Osteocyte (in vitro differentiated cells): ENCODE data around the gene APBB1IP. TPM values are rescaled to one million over a fixed set of nuclear protein-coding genes. Genes with fewer than 3 reads are reported as not detected.

Experiments used
- DNase-seq: peaks from one replicate; pipeline ENCODE4 v3.0.0; 2021; ENCODE audit warnings: mixed read lengths; ENCODE audit not compliant: unreplicated experiment; ENCODE audit errors: extremely low spot score
- H3K27ac Mint-ChIP-seq: one replicate; pipeline ENCODE4 v1.8.0; 2021; ENCODE audit warnings: mild to moderate bottlenecking, mixed read lengths; ENCODE audit not compliant: unreplicated experiment
- H3K27me3 Mint-ChIP-seq: one replicate; pipeline ENCODE4 v1.8.0; 2021; ENCODE audit warnings: mixed read lengths; ENCODE audit not compliant: unreplicated experiment
- H3K36me3 Mint-ChIP-seq: one replicate; pipeline ENCODE4 v1.8.0; 2021; ENCODE audit warnings: mixed read lengths; ENCODE audit not compliant: unreplicated experiment
- H3K4me1 Mint-ChIP-seq: one replicate; pipeline ENCODE4 v1.8.0; 2021; ENCODE audit warnings: mixed read lengths; ENCODE audit not compliant: unreplicated experiment
- H3K4me3 Mint-ChIP-seq: one replicate; pipeline ENCODE4 v1.8.0; 2021; ENCODE audit warnings: mild to moderate bottlenecking, moderate library complexity, mixed read lengths; ENCODE audit not compliant: unreplicated experiment
- H3K9me3 Mint-ChIP-seq: one replicate; pipeline ENCODE4 v1.8.0; 2021; ENCODE audit warnings: mixed read lengths; ENCODE audit not compliant: unreplicated experiment
- total RNA-seq: library from RNA; stranded (reverse); gene quantifications from 2 replicates; pipeline ENCODE4 v1.2.1, GENCODE V29; 2021
- TF ChIP-seq, protein P1 (sequence below): fragments of 200-600 bp; sonication (generic); IDR thresholded peaks from 2 replicates; pipeline ENCODE4 v1.5.0; 2021; ENCODE audit warnings: antibody characterized with exemption, mild to moderate bottlenecking, moderate library complexity

APBB1IP gene
- total RNA-seq, 1 donor from 2014 or later = not detected

DNA sequence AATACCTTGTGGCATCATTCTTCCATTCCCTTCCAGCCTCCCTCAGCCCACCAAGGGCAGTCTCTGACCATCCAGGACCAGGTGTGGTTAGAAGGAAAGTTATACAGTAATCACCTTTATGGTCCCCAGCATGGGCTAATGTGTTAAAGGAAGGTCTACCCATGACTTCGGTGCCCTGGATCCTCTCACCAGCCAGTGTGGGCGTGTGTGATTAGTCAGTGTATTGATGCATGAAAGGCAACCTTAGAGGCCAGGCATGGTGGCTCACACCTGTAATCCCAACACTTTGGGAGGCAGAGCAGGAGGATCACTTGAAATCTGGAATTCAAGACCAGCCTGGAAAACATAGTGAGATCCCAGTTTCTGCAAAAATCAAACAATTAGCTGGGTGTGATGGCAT lies 88.9 kb downstream of the APBB1IP start:
- Mint-ChIP-seq H3K4me1 (no peaks in the 10 kb centered on the region), H3K27me3 (no peaks in the 10 kb centered on the region), H3K27ac (no peak overlapping the region), H3K9me3 (no peaks in the 10 kb centered on the region), H3K36me3 (no peaks in the 10 kb centered on the region), H3K4me3 (no peak overlapping the region)
- TF ChIP-seq, protein P1, sequence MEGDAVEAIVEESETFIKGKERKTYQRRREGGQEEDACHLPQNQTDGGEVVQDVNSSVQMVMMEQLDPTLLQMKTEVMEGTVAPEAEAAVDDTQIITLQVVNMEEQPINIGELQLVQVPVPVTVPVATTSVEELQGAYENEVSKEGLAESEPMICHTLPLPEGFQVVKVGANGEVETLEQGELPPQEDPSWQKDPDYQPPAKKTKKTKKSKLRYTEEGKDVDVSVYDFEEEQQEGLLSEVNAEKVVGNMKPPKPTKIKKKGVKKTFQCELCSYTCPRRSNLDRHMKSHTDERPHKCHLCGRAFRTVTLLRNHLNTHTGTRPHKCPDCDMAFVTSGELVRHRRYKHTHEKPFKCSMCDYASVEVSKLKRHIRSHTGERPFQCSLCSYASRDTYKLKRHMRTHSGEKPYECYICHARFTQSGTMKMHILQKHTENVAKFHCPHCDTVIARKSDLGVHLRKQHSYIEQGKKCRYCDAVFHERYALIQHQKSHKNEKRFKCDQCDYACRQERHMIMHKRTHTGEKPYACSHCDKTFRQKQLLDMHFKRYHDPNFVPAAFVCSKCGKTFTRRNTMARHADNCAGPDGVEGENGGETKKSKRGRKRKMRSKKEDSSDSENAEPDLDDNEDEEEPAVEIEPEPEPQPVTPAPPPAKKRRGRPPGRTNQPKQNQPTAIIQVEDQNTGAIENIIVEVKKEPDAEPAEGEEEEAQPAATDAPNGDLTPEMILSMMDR = no peak
- DNase-seq = no peak

DNA sequence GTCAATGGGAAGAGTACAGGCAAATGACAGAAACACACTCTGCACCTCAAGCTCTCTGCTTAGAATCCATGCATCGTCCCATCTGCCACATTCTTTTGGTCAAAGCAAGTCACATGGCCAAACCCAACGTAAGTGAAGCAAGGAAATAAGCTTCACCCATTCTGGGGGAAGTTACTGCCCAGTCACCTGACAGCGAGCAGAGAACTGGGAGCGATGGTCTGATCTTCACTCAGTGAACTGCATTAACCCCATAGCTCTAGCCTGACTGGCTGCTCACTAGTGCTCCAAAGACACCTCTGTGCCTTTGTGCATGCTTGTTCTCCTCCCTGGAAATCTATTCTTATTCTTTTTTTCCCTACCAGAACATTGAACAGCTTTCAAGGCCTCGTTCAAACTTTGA lies 89.9 kb downstream of the APBB1IP start:
- Mint-ChIP-seq H3K36me3 (no peaks in the 10 kb centered on the region), H3K4me3 (no peak overlapping the region), H3K9me3 (no peaks in the 10 kb centered on the region), H3K27me3 (no peaks in the 10 kb centered on the region), H3K27ac (no peak overlapping the region), H3K4me1 (no peaks in the 10 kb centered on the region)
- TF ChIP-seq, protein P1 = no peak
- DNase-seq = no peak

DNA sequence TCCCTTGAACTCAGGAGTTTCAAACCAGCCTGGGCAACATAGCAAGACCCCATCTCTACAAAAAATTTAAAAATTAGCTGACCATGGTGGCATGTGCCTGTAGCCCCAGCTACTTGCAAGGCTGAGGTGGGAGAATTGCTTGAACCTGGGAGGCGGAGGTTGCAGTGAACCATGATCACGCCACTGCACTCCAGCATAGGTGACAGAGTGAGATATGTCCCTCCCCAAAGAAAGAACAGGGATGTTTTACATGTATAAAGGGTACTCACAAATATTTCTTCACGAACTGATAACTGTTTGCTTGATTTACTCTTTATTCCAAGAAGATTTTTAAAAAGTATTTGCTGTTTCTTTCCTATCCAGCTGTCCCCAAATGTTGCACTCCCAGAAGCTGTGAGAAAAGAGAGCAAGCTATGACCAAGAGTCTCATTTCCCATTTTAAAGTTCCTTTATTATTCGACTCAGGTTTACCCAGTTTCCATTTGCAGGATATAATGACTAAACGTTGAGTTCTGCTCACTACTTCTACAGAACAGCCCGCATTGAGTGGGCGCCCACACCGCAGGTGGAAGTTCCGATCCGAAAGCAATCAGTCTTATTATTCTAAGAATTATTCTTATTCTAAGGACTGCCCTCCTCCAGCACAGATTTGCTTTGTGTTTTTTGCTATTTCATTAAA lies 90.7 kb downstream of the APBB1IP start:
- H3K4me3 Mint-ChIP-seq = no peak overlapping the region
- no peaks in the 10 kb centered on the region for H3K9me3 Mint-ChIP-seq
- TF ChIP-seq, protein P1 = no peak
- H3K27me3 Mint-ChIP-seq = no peaks in the 10 kb centered on the region
- H3K36me3 Mint-ChIP-seq = no peaks in the 10 kb centered on the region
- H3K27ac Mint-ChIP-seq = no peak overlapping the region
- DNase-seq = no peak
- no peaks in the 10 kb centered on the region for H3K4me1 Mint-ChIP-seq

DNA sequence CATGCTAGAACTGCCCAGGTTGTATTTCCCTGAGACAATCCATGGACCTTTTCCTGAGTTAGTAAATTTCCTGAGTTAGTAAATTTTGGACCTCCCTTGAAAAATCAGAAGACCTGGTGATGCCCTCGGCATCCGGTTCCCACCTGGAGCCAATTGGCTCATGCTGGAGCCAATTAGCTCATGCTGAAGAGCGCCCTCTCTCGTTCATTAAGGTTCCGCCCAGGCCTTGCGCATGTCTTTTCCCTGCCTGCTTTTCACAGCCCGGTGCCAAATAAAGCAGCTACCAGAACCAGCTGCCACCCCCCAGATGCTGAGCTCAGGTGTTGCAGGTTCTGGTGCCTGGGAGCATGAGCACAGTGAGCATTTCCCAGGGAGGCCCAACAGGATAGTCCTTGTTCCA lies 96.2 kb downstream of the APBB1IP start:
- TF ChIP-seq, protein P1 = no peak
- H3K27me3 Mint-ChIP-seq = no peaks in the 10 kb centered on the region
- H3K9me3 Mint-ChIP-seq = no peaks in the 10 kb centered on the region
- H3K36me3 Mint-ChIP-seq = no peaks in the 10 kb centered on the region
- no peaks in the 10 kb centered on the region for H3K4me1 Mint-ChIP-seq
- DNase-seq = no peak
- no peak overlapping the region for H3K27ac Mint-ChIP-seq
- no peak overlapping the region for H3K4me3 Mint-ChIP-seq

DNA sequence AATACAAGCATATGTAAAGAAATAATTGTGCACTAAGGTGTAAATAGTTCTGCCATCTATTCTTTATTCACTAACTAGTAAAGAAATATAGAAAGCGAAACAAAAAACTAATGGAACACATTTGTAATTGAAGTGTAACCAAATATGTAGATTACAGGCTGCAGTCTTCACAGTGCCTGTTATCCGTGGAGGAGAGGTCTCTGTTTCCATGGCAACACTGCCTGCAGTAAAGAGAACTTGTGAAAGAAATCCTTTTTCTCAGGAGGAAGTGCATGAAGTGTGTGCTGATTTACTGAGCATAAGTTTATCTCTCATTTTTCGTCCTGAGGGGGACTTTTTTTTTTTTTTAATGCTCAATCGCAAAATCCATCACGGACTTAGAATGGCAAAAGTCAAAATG lies 102.5 kb downstream of the APBB1IP start:
- Mint-ChIP-seq H3K27ac (no peak overlapping the region), H3K36me3 (no peaks in the 10 kb centered on the region), H3K4me3 (no peak overlapping the region), H3K27me3 (no peaks in the 10 kb centered on the region), H3K9me3 (no peaks in the 10 kb centered on the region), H3K4me1 (no peaks in the 10 kb centered on the region)
- TF ChIP-seq, protein P1 = no peak
- no peak for DNase-seq
